CD14-positive monocyte (primary cell): Measurements from ENCODE around the gene FOSB. TPM values are rescaled to one million over a fixed set of nuclear protein-coding genes. Genes with fewer than 3 reads are reported as not detected.

Experiments used
- DNase-seq, 3 donors: peaks; one replicate each; pipeline ENCODE4 v3.0.0-alpha.2; 2011 to 2022
- H2AFZ ChIP-seq: 2 replicates; pipeline ENCODE4 v1.6.0; 2012; ENCODE audit warnings: mild to moderate bottlenecking, low read depth, low read length, inconsistent platforms; ENCODE audit not compliant: insufficient read depth, poor library complexity, severe bottlenecking
- H3K27ac ChIP-seq, 2 donors: 1 replicate in 1 of 2; 2 replicates in 1 of 2; pipeline ENCODE4 v1.5.1; 2012 to 2013; ENCODE audit warnings: low read length in 2 of 2, control low read depth in 1 of 2, inconsistent platforms in 1 of 2, low read depth in 1 of 2, mild to moderate bottlenecking in 1 of 2
- H3K27me3 ChIP-seq, 2 donors: one replicate each; pipeline versions ENCODE4 v1.6.0 to v1.6.1; 2011 to 2013; ENCODE audit warnings: low read length in 2 of 2; ENCODE audit not compliant: control insufficient read depth in 2 of 2, insufficient read depth in 2 of 2
- H3K36me3 ChIP-seq, 2 donors: replicated peaks in 1 of 2; 1 replicate in 1 of 2; 2 replicates in 1 of 2; pipeline versions ENCODE4 v1.5.1 to v1.6.1; 2012 to 2013; ENCODE audit warnings: low read length in 2 of 2, control low read depth in 1 of 2, inconsistent platforms in 1 of 2, mild to moderate bottlenecking in 1 of 2; ENCODE audit not compliant: insufficient read depth in 2 of 2, control insufficient read depth in 1 of 2
- H3K4me1 ChIP-seq, 2 donors: 1 replicate in 1 of 2; 2 replicates in 1 of 2; pipeline versions ENCODE4 v1.5.1 to v1.6.1; 2012 to 2013; ENCODE audit warnings: low read length in 2 of 2, control low read depth in 1 of 2, inconsistent platforms in 1 of 2, mild to moderate bottlenecking in 1 of 2, moderate library complexity in 1 of 2; ENCODE audit not compliant: insufficient read depth in 2 of 2, control insufficient read depth in 1 of 2
- H3K4me2 ChIP-seq: replicated peaks from 2 replicates; pipeline ENCODE3; 2012; ENCODE audit warnings: low read length, moderate library complexity, mild to moderate bottlenecking; ENCODE audit not compliant: poor library complexity, severe bottlenecking; ENCODE audit errors: extremely low read depth
- H3K4me3 ChIP-seq, 3 experiments: fragments of 200-600 bp in 1 of 3; sonication (generic) in 1 of 3; replicated peaks in 1 of 3; 1 replicate in 2 of 3; 2 replicates in 1 of 3; pipeline ENCODE4 v1.5.1; 2011 to 2013; ENCODE audit warnings: low read length in 3 of 3, mild to moderate bottlenecking in 3 of 3, control low read depth in 2 of 3, low read depth in 2 of 3, inconsistent platforms in 1 of 3, moderate library complexity in 1 of 3
- H3K79me2 ChIP-seq: 2 replicates; pipeline ENCODE4 v1.6.0; 2012; ENCODE audit warnings: mild to moderate bottlenecking, control low read depth, inconsistent platforms, low read length, moderate library complexity; ENCODE audit not compliant: insufficient read depth
- H3K9ac ChIP-seq: 2 replicates; pipeline ENCODE4 v1.6.0; 2017; ENCODE audit warnings: low read length, mild to moderate bottlenecking; ENCODE audit not compliant: insufficient read depth, poor library complexity, severe bottlenecking
- H3K9me3 ChIP-seq, 2 donors: replicated peaks in 1 of 2; 1 replicate in 1 of 2; 2 replicates in 1 of 2; pipeline versions ENCODE4 v1.5.1 to v1.6.1; 2012 to 2013; ENCODE audit warnings: low read length in 2 of 2, control low read depth in 1 of 2; ENCODE audit not compliant: control insufficient read depth in 1 of 2, insufficient read depth in 1 of 2
- H4K20me1 ChIP-seq: 2 replicates; pipeline ENCODE4 v1.6.0; 2012; ENCODE audit warnings: mild to moderate bottlenecking, low read length, control low read depth, moderate library complexity; ENCODE audit not compliant: insufficient read depth
- H3K27ac Mint-ChIP-seq, 7 donors: one replicate each; pipeline ENCODE4 v1.8.0; 2020; ENCODE audit warnings: mild to moderate bottlenecking in 7 of 7, mixed read lengths in 7 of 7, moderate library complexity in 6 of 7, inconsistent platforms in 2 of 7
- H3K27me3 Mint-ChIP-seq, 3 donors: one replicate each; pipeline ENCODE4 v1.8.0; 2021 to 2022; ENCODE audit warnings: low read depth in 3 of 3, mild to moderate bottlenecking in 3 of 3, mixed read lengths in 3 of 3, moderate library complexity in 3 of 3, inconsistent platforms in 1 of 3
- H3K36me3 Mint-ChIP-seq, 2 donors: one replicate each; pipeline ENCODE4 v1.8.0; 2020; ENCODE audit warnings: mixed read lengths in 2 of 2, inconsistent platforms in 1 of 2, mild to moderate bottlenecking in 1 of 2
- H3K4me1 Mint-ChIP-seq: one replicate; pipeline ENCODE4 v1.8.0; 2020; ENCODE audit warnings: mild to moderate bottlenecking, mixed read lengths
- H3K4me3 Mint-ChIP-seq, 2 donors: one replicate each; pipeline ENCODE4 v1.8.0; 2020; ENCODE audit warnings: mild to moderate bottlenecking in 2 of 2, mixed read lengths in 2 of 2, moderate library complexity in 1 of 2
- H3K9me3 Mint-ChIP-seq, 7 donors: one replicate each; pipeline ENCODE4 v1.8.0; 2020 to 2022; ENCODE audit warnings: mixed read lengths in 7 of 7, mild to moderate bottlenecking in 6 of 7, moderate library complexity in 6 of 7, inconsistent platforms in 2 of 7
- CTCF ChIP-seq: fragments of 200-600 bp; IDR thresholded peaks from one replicate; pipeline ENCODE4 v1.8.0; 2022; ENCODE audit warnings: antibody characterized with exemption, mild to moderate bottlenecking
- WGBS: methylation state at CpG from one replicate; pipeline ENCODE4 v1.1.5; 2013; ENCODE audit warnings: missing lambda C conversion rate; ENCODE audit not compliant: insufficient coverage; 5-methylcytosine and 5-hydroxymethylcytosine counted together
- intact Hi-C, 2 donors: fragments of 100-400 bp; cut with micrococcal nuclease; formaldehyde crosslinking; loops; one replicate each; pipeline versions ENCODE4 v1.15.0 to v1.15.1; 2023
- polyA plus RNA-seq, 3 donors: library from polyadenylated mRNA; depleted of rRNA in 1 of 3; unstranded in 2 of 3; stranded (reverse) in 1 of 3; fragments of 300-500 nt in 2 of 3; fragments of >200 nt in 1 of 3; fragmentation: Illumina TruSeq in 2 of 3; gene quantifications; 1 replicate in 2 of 3; 2 replicates in 1 of 3; pipeline ENCODE4 v1.2.3, GENCODE V29; 2012 to 2021

FOSB gene
- polyA plus RNA-seq, 3 donors, result 27.3 to 840 (median 28.2) TPM

- no peak for TF ChIP-seq CTCF
- H2AFZ ChIP-seq, result no peak overlapping the region
- peaks cover 24% of the 10 kb centered on the region for H4K20me1 ChIP-seq
- no peaks in the 10 kb centered on the region for H3K36me3 ChIP-seq
- H3K27me3 ChIP-seq, result peaks cover 2 to 36% of the 10 kb centered on the region in 2 donors
- H3K4me3 ChIP-seq, result peak overlapping the region in 2 of 3 experiments; percentile 38 to 74
- peaks cover 42 to 52% (median 50%) of the 10 kb centered on the region in 3 donors for H3K27me3 Mint-ChIP-seq
- H3K4me3 Mint-ChIP-seq, result peak overlapping the region; percentile 83 to 87
- peaks cover 13 to 21% of the 10 kb centered on the region in 2 donors for H3K36me3 Mint-ChIP-seq
- peak overlapping the region; percentile 67 for H3K9ac ChIP-seq
- DNase-seq, result peak in 2 of 3 donors; percentile 68 to 82
- peak overlapping the region; percentile 73 to 91 for H3K27ac ChIP-seq
- H3K4me2 ChIP-seq, result peak overlapping the region; percentile 80
- WGBS, result 10% methylated on average over 4 of the region's 12 CpGs
- peaks cover 0 to 15% (median 6%) of the 10 kb centered on the region in 7 donors for H3K9me3 Mint-ChIP-seq
- H3K9me3 ChIP-seq, result peaks cover 0 to under 1% of the 10 kb centered on the region in 2 donors
- peak overlapping the region; percentile 73 to 98 (median 94) for H3K27ac Mint-ChIP-seq
- peaks cover 15 to 17% of the 10 kb centered on the region in 2 donors for H3K4me1 ChIP-seq
- intact Hi-C loops, result loop anchor here (1.0 to 2.0 kb wide), 3 partner anchors 39 to 51 kb away; no protein-coding TSS in a partner anchor
- H3K79me2 ChIP-seq, result no peaks in the 10 kb centered on the region
- peaks cover 31% of the 10 kb centered on the region for H3K4me1 Mint-ChIP-seq
Measured at GRCh38 chr19:45477713-45478453, 10.1 kb downstream of the FOSB start.

GRCh38 chr19:45478454-45479238 lies 10.8 kb downstream of the FOSB start:
- peaks cover 7 to 15% of the 10 kb centered on the region in 2 donors for H3K36me3 Mint-ChIP-seq
- Histone ChIP-seq H3K9me3 (no peaks in the 10 kb centered on the region), H2AFZ (peak overlapping the region; percentile 55), H3K4me2 (peak overlapping the region; percentile 80), H3K79me2 (no peaks in the 10 kb centered on the region), H3K4me1 (peaks cover 15 to 16% of the 10 kb centered on the region in 2 donors), H3K27me3 (peaks cover 0 to 29% of the 10 kb centered on the region in 2 donors), H4K20me1 (peaks cover 16% of the 10 kb centered on the region), H3K4me3 (peak overlapping the region; percentile 38 to 74 (median 53)), H3K9ac (peak overlapping the region; percentile 67), H3K27ac (peak overlapping the region; percentile 73 to 91), H3K36me3 (no peaks in the 10 kb centered on the region)
- peaks cover 29% of the 10 kb centered on the region for H3K4me1 Mint-ChIP-seq
- 0% methylated on average over 23 of the region's 39 CpGs for WGBS
- peak overlapping the region; percentile 83 to 87 for H3K4me3 Mint-ChIP-seq
- peak overlapping the region; percentile 73 to 98 (median 94) for H3K27ac Mint-ChIP-seq
- intact Hi-C loops, result loop anchor here (1.0 to 2.0 kb wide), 3 partner anchors 39 to 52 kb away; no protein-coding TSS in a partner anchor
- peak; percentile 83 for TF ChIP-seq CTCF
- peaks cover 34 to 50% (median 43%) of the 10 kb centered on the region in 3 donors for H3K27me3 Mint-ChIP-seq
- peak; percentile 86 to 94 (median 92) for DNase-seq
- H3K9me3 Mint-ChIP-seq, result peaks cover 0 to 8% (median 3%) of the 10 kb centered on the region in 7 donors
